Gastroesophageal sphincter (tissue), 4 donors: Measurements from ENCODE around the gene SHLD1. TPM values are rescaled to one million over a fixed set of nuclear protein-coding genes. Genes with fewer than 3 reads are reported as not detected.
"Not testable (repeated sequence)": the region's sequence is repeated elsewhere in the genome, so short reads cannot be mapped to it uniquely, and the experiment has no call there.

Source experiments
- ATAC-seq: fragments of 150-250 bp; one replicate; pipeline ENCODE4 v1.9.1; 2016; ENCODE audit warnings: mild to moderate bottlenecking, moderate library complexity
- H3K27ac ChIP-seq, 4 donors: fragments of 200-600 bp; sonication (generic) in 3 of 4; 1 replicate in 3 of 4; 2 replicates in 1 of 4; pipeline ENCODE4 v1.5.1; 2016 to 2019
- H3K27me3 ChIP-seq: fragments of 200-600 bp; sonication (generic); one replicate; pipeline ENCODE4 v1.5.1; 2019
- H3K36me3 ChIP-seq, 2 donors: fragments of 200-600 bp; sonication (generic); one replicate each; pipeline ENCODE4 v1.5.1; 2019; ENCODE audit warnings: control low read depth in 1 of 2
- H3K4me1 ChIP-seq, 3 donors: fragments of 200-600 bp; sonication (generic); 1 replicate in 2 of 3; 2 replicates in 1 of 3; pipeline ENCODE4 v1.5.1; 2016 to 2019; ENCODE audit warnings: control low read depth in 2 of 3
- H3K4me3 ChIP-seq, 2 donors: fragments of 200-600 bp; sonication (generic); one replicate each; pipeline ENCODE4 v1.5.1; 2019; ENCODE audit warnings: mild to moderate bottlenecking in 1 of 2, moderate library complexity in 1 of 2
- H3K9me3 ChIP-seq, 3 donors: fragments of 200-600 bp; sonication (generic); one replicate each; pipeline ENCODE4 v1.5.1; 2017 to 2019; ENCODE audit warnings: control low read depth in 2 of 3
- EP300 ChIP-seq: sonication (generic); formaldehyde crosslinking; IDR thresholded peaks from one replicate; pipeline ENCODE4 v1.6.1; 2017; ENCODE audit warnings: antibody characterized with exemption, mild to moderate bottlenecking
- POLR2A ChIP-seq, 2 donors: fragments of 450-650 bp; IDR thresholded peaks; one replicate each; pipeline ENCODE4 v1.6.1; 2017; ENCODE audit warnings: antibody characterized with exemption in 2 of 2, mild to moderate bottlenecking in 2 of 2, moderate library complexity in 1 of 2
- POLR2AphosphoS5 ChIP-seq: sonication (generic); formaldehyde crosslinking; IDR thresholded peaks from one replicate; pipeline ENCODE4 v1.6.1; 2017; ENCODE audit warnings: antibody characterized with exemption
- WGBS, 2 donors: methylation state at CpG; one replicate each; pipeline ENCODE4 v1.1.5; 2018; ENCODE audit warnings: low coverage in 1 of 2; 5-methylcytosine and 5-hydroxymethylcytosine counted together
- total RNA-seq, 4 donors: library from RNA; depleted of rRNA; stranded (reverse); fragments of >200 nt; gene quantifications; one replicate each; pipeline ENCODE4 v1.1.0, GENCODE V29; 2016
- TF ChIP-seq, protein P1 (sequence below), 4 experiments: fragments of 200-600 bp in 2 of 4; fragments of 450-650 bp in 2 of 4; sonication (generic) in 1 of 4; IDR thresholded peaks; one replicate each; pipeline ENCODE4 v1.5.1; 2017 to 2019; ENCODE audit warnings: antibody characterized with exemption in 4 of 4, mild to moderate bottlenecking in 2 of 4, moderate library complexity in 2 of 4

Gene SHLD1
- total RNA-seq, 4 donors from 2014 or later: 0.93 to 3.3 (median 2.1) TPM

DNA sequence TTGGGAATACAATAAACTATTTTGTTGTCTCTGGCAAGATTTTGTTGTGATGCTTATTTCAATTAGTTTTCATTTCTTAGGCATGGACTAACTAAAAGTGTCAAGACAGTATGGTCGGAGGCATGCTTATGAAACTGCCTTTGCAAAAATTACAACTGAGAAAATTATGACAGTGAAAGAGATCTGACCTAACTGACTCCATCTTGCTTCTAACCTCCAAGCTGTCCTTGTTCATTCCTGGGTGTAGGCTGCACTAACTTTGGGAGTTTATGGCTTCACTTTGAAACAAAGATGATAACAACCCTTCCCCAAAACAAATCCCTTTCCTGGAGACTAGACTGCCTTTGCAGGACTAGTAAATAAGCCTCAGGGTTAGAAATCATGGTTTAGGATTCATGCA, 4.1 kb upstream of the SHLD1 start:
- Histone ChIP-seq H3K4me1 (peaks cover 0 to 8% (median 0%) of the 10 kb centered on the region in 3 donors), H3K4me3 (no peak overlapping the region), H3K9me3 (no peaks in the 10 kb centered on the region), H3K27me3 (no peaks in the 10 kb centered on the region), H3K27ac (no peak overlapping the region), H3K36me3 (no peaks in the 10 kb centered on the region)
- 63 to 69% methylated on average over 1 of the region's 1 CpG for WGBS, 2 donors
- TF ChIP-seq, protein P1, sequence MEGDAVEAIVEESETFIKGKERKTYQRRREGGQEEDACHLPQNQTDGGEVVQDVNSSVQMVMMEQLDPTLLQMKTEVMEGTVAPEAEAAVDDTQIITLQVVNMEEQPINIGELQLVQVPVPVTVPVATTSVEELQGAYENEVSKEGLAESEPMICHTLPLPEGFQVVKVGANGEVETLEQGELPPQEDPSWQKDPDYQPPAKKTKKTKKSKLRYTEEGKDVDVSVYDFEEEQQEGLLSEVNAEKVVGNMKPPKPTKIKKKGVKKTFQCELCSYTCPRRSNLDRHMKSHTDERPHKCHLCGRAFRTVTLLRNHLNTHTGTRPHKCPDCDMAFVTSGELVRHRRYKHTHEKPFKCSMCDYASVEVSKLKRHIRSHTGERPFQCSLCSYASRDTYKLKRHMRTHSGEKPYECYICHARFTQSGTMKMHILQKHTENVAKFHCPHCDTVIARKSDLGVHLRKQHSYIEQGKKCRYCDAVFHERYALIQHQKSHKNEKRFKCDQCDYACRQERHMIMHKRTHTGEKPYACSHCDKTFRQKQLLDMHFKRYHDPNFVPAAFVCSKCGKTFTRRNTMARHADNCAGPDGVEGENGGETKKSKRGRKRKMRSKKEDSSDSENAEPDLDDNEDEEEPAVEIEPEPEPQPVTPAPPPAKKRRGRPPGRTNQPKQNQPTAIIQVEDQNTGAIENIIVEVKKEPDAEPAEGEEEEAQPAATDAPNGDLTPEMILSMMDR (IDR thresholded peaks at IDR 0.05): no peak
- TF ChIP-seq POLR2AphosphoS5: no peak
- TF ChIP-seq EP300: no peak
- TF ChIP-seq POLR2A (IDR thresholded peaks at IDR 0.05): no peak
- no peak for ATAC-seq

DNA sequence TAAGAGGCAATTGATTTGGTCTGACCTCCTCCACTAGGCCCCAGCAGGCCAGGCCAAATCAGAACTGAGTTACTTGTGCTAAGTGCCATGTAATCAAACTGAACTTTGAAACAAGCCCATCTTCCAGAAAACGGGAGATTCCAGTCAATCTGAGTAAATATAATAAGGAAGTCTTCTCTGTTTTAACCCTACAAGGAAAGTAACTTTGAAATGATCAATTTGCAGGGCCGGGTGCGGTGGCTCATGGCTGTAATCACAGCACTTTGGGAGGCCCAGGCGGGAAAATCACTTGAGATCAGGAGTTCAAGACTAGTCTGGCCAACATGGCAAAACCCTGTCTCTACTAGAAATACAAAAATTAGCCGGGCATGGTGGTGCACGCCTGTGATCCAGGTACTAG, 2.0 kb upstream of the SHLD1 start:
- Histone ChIP-seq H3K27ac (no peak overlapping the region), H3K4me3 (no peak overlapping the region), H3K9me3 (no peaks in the 10 kb centered on the region), H3K4me1 (peaks cover 0 to 16% (median 0%) of the 10 kb centered on the region in 3 donors), H3K36me3 (no peaks in the 10 kb centered on the region), H3K27me3 (no peaks in the 10 kb centered on the region)
- no peak for ATAC-seq
- 83 to 100% methylated on average over 3 to 5 of the region's 6 CpGs for WGBS, 2 donors
- TF ChIP-seq, protein P1 (IDR thresholded peaks at IDR 0.05): no peak
- no peak for TF ChIP-seq EP300
- TF ChIP-seq POLR2AphosphoS5: no peak
- no peak for TF ChIP-seq POLR2A (IDR thresholded peaks at IDR 0.05)

DNA sequence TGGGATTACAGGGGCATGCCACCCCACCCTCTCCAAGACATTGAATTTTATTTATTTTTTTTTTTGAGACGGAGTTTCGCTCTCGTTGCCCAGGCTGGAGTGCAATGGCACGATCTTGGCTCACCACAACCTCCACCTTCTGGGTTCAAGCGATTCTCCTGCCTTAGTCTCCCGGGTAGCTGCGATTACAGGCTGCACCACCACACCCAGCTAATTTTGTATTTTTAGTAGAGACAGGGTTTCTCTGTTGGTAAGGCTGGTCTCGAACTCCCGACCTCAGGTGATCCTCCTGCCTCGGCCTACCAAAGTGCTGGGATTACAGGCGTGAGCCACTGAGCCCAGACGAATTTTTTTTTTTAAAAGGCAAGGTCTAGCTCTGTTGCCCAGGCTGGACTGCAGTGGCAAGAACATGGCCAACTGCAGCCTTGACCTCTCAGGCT, 669 bp upstream of the SHLD1 start:
- 80 to 87% methylated on average over 1 to 4 of the region's 12 CpGs for WGBS, 2 donors
- H3K4me3 ChIP-seq, H3K9me3 ChIP-seq, ATAC-seq, H3K36me3 ChIP-seq, H3K27ac ChIP-seq, H3K27me3 ChIP-seq: not testable (repeated sequence)
- H3K4me1 ChIP-seq: peaks cover 0 to 16% (median 0%) of the 10 kb centered on the region in 3 donors

DNA sequence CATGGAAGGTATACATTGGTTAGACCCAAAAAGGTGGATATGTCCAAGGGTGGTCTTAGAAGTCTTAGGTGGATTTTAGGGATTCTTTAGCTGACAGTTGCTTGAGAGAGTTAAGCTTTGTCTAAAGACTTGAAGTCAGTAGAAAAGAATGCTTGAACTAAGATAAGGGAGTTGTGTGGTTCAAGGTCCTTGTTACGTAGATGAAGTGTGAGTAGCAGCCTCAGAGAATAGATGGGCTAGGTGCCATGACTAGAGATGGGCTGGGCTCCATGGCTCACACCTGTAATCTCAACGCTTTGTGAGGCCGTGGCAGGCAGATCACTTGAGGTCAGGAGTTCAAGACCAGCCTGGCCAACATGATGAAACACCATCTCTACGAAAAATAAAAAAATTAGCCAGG, 1.7 kb downstream of the SHLD1 start:
- peaks cover 0 to 9% of the 10 kb centered on the region in 2 donors for H3K36me3 ChIP-seq
- WGBS, 2 donors: 89 to 95% methylated on average over 3 to 4 of the region's 4 CpGs
- no peak for ATAC-seq

DNA sequence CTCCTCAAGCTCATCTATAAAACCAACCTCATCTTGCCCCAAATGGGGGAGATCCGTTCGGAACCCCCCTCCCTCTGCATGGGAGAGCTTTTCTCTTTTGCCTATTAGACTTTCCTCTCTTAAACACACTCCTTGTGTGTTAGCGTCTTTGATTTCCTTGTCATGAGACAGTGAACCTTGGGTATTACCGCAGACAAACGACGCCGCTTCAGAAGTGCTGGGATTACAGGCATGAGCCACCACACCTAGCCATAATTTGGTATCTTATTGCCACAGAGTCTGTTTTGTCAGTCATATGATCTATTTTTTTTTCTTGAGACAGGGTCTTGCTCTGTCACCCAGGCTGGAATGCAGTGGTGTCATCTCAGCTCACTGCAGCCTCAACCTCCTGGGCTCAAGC, 3.6 kb downstream of the SHLD1 start:
- H3K4me3 ChIP-seq: no peak overlapping the region
- 86 to 92% methylated on average over 7 of the region's 7 CpGs for WGBS, 2 donors
- peaks cover 0 to 9% of the 10 kb centered on the region in 2 donors for H3K36me3 ChIP-seq
- H3K27ac ChIP-seq: no peak overlapping the region
- H3K4me1 ChIP-seq: peaks cover 0 to 16% (median 0%) of the 10 kb centered on the region in 3 donors
- TF ChIP-seq POLR2AphosphoS5: no peak
- TF ChIP-seq POLR2A (IDR thresholded peaks at IDR 0.05): no peak
- no peak for TF ChIP-seq EP300
- TF ChIP-seq, protein P1 (IDR thresholded peaks at IDR 0.05): no peak
- no peaks in the 10 kb centered on the region for H3K9me3 ChIP-seq
- H3K27me3 ChIP-seq: no peaks in the 10 kb centered on the region
- no peak for ATAC-seq

More for the DNA sequence above, 1.7 kb downstream of the SHLD1 start:
- TF ChIP-seq, protein P1 (IDR thresholded peaks at IDR 0.05): no peak
- no peak for TF ChIP-seq POLR2AphosphoS5
- no peak for TF ChIP-seq EP300
- TF ChIP-seq POLR2A (IDR thresholded peaks at IDR 0.05): no peak
- no peaks in the 10 kb centered on the region for H3K9me3 ChIP-seq
- no peak overlapping the region for H3K4me3 ChIP-seq
- no peaks in the 10 kb centered on the region for H3K27me3 ChIP-seq
- H3K4me1 ChIP-seq: peaks cover 0 to 16% (median 0%) of the 10 kb centered on the region in 3 donors
- no peak overlapping the region for H3K27ac ChIP-seq
